ENCODE data around the gene MAPK14.

DNA sequence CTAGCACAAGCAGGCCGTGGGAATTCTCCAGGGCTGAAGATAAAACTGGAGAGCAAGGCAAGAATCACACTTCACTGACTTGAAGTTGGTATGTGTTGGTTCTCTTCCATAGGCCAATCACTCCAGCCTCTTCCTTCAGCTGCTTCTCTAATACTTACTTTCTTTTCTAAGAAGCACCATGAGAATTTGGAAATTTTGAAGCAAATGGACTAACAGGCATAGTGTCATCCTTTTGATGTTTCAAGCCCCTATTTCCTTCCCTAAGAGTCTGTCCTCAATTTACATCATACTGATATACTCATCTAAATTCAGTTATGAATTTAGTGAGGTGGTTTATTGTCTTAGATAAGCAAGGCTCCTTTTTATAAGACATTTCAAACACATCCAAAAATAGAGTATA is 27.2 kb upstream of the MAPK14 start:
- TF ChIP-seq, protein P1, sequence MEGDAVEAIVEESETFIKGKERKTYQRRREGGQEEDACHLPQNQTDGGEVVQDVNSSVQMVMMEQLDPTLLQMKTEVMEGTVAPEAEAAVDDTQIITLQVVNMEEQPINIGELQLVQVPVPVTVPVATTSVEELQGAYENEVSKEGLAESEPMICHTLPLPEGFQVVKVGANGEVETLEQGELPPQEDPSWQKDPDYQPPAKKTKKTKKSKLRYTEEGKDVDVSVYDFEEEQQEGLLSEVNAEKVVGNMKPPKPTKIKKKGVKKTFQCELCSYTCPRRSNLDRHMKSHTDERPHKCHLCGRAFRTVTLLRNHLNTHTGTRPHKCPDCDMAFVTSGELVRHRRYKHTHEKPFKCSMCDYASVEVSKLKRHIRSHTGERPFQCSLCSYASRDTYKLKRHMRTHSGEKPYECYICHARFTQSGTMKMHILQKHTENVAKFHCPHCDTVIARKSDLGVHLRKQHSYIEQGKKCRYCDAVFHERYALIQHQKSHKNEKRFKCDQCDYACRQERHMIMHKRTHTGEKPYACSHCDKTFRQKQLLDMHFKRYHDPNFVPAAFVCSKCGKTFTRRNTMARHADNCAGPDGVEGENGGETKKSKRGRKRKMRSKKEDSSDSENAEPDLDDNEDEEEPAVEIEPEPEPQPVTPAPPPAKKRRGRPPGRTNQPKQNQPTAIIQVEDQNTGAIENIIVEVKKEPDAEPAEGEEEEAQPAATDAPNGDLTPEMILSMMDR (IDR thresholded peaks at IDR 0.05): no peak
- no peak for TF ChIP-seq POLR2A (IDR thresholded peaks at IDR 0.05)
